ENCODE measurements around the gene TGOLN2.

GRCh38 chr2:85341269-85342029 is 13.7 kb upstream of the TGOLN2 start:
- TF ChIP-seq POLR2A (IDR thresholded peaks at IDR 0.05; ENCODE audit: extremely low read depth, insufficient read length) (no peak), CTCF (IDR thresholded peaks at IDR 0.05; ENCODE audit: low read depth, low read length) (no peak)
